ENCODE data around the gene ANK3. TPM values are rescaled to one million over a fixed set of nuclear protein-coding genes. Genes with fewer than 3 reads are reported as not detected.

Gene ANK3
- total RNA-seq, 1 experiment from 2014 or later, result 69.6 TPM

GRCh38 chr10:60374836-60375235, 14.8 kb downstream of the ANK3 start:
- POLR2A ChIA-PET, result no interaction called here
- Mint-ChIP-seq H3K9me3 (no peaks in the 10 kb centered on the region), H3K36me3 (no peaks in the 10 kb centered on the region), H3K27me3 (ENCODE audit: low read depth) (no peaks in the 10 kb centered on the region), H3K27ac (no peak overlapping the region), H3K4me3 (no peak overlapping the region), H3K4me1 (peaks cover 21% of the 10 kb centered on the region)
- no peak for TF ChIP-seq GRHL2 (CRISPR knock-in tag; IDR thresholded peaks at IDR 0.05; ENCODE audit: insufficient replicate concordance, severe bottlenecking)
- no peak for TF ChIP-seq HMGXB4 (CRISPR knock-in tag; IDR thresholded peaks at IDR 0.05)
- no peak for TF ChIP-seq USF1 (CRISPR knock-in tag; IDR thresholded peaks at IDR 0.05)
- no peak for TF ChIP-seq E2F4 (CRISPR knock-in tag; IDR thresholded peaks at IDR 0.05; ENCODE audit: borderline replicate concordance, low read depth)
- TF ChIP-seq E2F1 (CRISPR knock-in tag; IDR thresholded peaks at IDR 0.05), result no peak
- no peak for TF ChIP-seq MAX (CRISPR knock-in tag; IDR thresholded peaks at IDR 0.05)
- TF ChIP-seq ZNF425 (CRISPR knock-in tag; conservative IDR thresholded peaks at IDR 0.05), result no peak
- TF ChIP-seq NR2C2 (CRISPR knock-in tag; IDR thresholded peaks at IDR 0.05), result no peak
- TF ChIP-seq FOXJ3 (CRISPR knock-in tag; IDR thresholded peaks at IDR 0.05; ENCODE audit: borderline replicate concordance), result no peak
- TF ChIP-seq FOXK1 (CRISPR knock-in tag; IDR thresholded peaks at IDR 0.05), result no peak
- no peak for TF ChIP-seq ATF1 (CRISPR knock-in tag; IDR thresholded peaks at IDR 0.05)
- TF ChIP-seq ATF2 (CRISPR knock-in tag; IDR thresholded peaks at IDR 0.05; ENCODE audit: borderline replicate concordance, low read depth), result no peak
- TF ChIP-seq ZNF512 (CRISPR knock-in tag; IDR thresholded peaks at IDR 0.05; ENCODE audit: borderline replicate concordance), result no peak
- CTCF ChIA-PET, result no interaction called here
- DNase-seq (ENCODE audit: low spot score) (no peak), ATAC-seq (no peak)

- DNase-seq (ENCODE audit: low spot score), result no peak
- H3K4me1 Mint-ChIP-seq, result peaks cover 30% of the 10 kb centered on the region
- no peak overlapping the region for H3K4me3 Mint-ChIP-seq
- CTCF ChIA-PET, result no interaction called here
- no peaks in the 10 kb centered on the region for H3K9me3 Mint-ChIP-seq
- H3K27me3 Mint-ChIP-seq (ENCODE audit: low read depth), result no peaks in the 10 kb centered on the region
- TF ChIP-seq ATF1 (CRISPR knock-in tag; IDR thresholded peaks at IDR 0.05) (no peak), TP53 (CRISPR knock-in tag; IDR thresholded peaks at IDR 0.05) (no peak), ESRRA (CRISPR knock-in tag; IDR thresholded peaks at IDR 0.05; ENCODE audit: borderline replicate concordance) (no peak)
- POLR2A ChIA-PET, result no interaction called here
- no peaks in the 10 kb centered on the region for H3K36me3 Mint-ChIP-seq
- no peak; the same call in 1 of the 2 replicates for ATAC-seq
- no peak overlapping the region for H3K27ac Mint-ChIP-seq
Measured at GRCh38 chr10:60372436-60372835, 17.2 kb downstream of the ANK3 start.

Measured in WTC11 (cell line).